GM08714 (cell line): ENCODE measurements around the gene SSTR3.
A peak's percentile ranks its signal among the peaks of the same experiment; 100 is the strongest.

Source experiments
- H3K4me3 ChIP-seq: fragments of 200-500 bp; sonication (Bioruptor generic); 2 replicates; pipeline ENCODE4 v1.5.1; 2014; ENCODE audit warnings: mild to moderate bottlenecking, low read length, inconsistent platforms
- ZNF274 ChIP-seq: IDR thresholded peaks from 2 replicates; pipeline ENCODE4 v1.6.1; 2012; ENCODE audit warnings: mild to moderate bottlenecking, low read depth, low read length

Gene SSTR3

DNA sequence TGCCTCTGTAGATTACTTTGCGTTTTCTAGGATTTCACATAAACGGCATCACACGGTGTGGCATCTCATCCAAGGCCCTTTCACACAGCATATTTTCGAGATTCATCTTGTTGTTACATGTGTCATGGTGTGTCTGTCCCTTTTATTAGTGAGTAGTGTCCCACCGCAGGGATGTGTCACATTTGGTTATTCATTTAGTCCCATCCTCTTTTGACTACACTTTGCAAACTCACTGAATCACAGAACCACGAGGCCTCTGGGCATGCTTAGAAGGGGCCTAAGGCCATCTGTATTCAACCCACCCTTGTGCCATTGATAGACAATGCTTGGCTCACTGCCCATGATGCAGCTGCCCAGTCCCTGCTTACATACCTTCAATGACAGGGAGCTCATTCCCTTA is 36.0 kb upstream of the SSTR3 start:
- H3K4me3 ChIP-seq, result no peak overlapping the region
- no peak for TF ChIP-seq ZNF274

DNA sequence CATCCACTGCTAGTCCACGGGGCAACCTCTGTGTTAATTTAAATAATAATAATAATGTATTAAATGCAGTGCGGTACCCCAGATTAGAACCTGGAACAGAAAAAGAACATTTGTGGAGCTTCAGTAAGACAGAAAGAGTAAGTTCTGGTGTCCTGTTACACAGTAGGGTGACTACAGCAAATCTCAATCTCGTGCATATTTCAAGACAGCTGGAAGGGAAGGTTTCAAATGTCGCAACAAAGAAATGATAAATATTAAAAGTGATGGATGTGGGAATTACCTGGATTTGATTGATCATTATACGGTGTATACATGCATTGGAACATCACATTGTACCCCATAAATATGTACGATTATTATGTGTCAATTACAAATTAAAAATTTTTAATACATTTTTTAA is 33.5 kb upstream of the SSTR3 start:
- no peak overlapping the region for H3K4me3 ChIP-seq
- no peak for TF ChIP-seq ZNF274

DNA sequence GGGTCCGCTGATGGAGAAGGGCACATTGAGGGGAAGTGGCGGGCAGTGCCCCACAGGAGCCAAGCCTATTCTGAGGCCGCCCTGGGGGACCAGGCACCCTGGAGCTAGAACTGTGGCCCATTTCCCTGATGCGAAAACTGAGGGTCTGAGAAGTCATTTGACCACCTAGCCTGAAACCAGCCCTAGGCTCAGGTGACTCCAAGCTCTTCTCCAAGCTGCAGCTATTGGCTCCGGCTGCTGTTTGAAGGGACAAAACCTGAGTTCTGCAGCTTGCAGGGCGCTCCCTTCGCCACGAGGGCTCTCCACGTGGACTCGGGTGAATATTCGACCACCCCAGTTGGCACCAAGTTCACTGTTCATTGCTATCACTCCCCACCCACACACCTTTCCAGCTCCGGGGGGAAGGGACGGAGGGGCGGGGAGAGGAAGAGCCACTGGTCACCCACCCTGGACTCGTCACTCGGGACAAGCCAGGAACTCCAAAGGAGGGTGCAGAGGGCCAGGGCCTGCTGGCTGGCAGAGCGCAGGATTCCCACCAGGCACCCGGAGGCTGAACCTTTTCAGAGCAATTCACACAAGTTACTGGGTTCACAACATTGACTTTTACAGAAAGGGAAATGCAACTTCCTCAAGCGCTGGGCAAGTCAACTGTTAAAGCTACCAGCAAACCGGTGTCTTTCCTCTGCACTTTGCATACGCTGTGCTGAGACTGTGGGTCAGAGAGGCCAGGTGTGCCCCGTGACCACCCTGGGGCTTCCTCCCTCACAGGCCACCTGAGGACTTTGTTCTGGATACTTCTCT is 32.8 kb upstream of the SSTR3 start:
- H3K4me3 ChIP-seq, result peak overlapping the region; percentile 5; the same call in 1 of the 2 replicates

DNA sequence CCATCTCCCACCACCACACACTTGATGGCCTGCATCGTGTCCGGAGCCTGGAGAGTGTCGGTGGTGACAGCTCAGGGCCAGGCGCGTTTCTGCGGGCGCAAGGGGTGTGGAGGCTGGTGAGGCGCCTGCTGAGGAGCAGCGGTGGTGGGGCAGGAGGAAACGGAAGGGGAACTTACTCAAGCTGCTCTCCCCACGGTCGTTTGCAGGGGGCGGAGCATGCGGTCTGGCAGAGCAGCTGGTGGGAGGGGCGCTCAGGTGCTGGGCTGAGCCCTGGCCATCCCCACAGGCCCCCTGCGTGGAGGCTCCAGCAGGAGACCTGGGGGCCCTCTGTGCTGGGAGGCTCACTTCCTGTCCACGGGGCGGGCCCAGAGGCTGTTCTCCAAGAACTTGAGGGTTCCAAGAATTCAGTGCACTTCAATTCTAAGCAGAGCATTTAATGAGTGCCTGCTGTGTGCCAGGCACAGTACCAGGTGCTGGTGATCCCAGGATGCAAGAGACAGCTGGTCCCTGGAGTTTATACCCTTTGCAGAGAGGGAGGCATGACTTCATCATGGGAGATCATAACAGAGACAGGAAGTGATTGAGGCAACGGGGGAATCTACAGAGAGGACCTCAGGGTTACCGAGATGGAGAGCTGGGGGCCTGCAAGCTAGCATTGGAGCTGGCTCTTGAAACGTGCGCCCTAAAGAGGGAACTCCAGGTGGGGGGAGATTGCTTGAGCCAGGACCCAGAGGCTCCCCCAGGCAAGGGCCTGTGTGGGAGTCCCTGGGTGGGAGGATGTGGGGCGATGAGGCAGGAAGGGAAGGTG is 32.0 kb upstream of the SSTR3 start, which contains the start of gene RAC2:
Gene RAC2, minus strand, starts transcription at position 156 of the 808 bp plus-strand sequence. Its CDS starts 121 bp downstream, at position 35.
- no peak for TF ChIP-seq ZNF274

More for the DNA sequence above, 32.8 kb upstream of the SSTR3 start:
- no peak for TF ChIP-seq ZNF274

DNA sequence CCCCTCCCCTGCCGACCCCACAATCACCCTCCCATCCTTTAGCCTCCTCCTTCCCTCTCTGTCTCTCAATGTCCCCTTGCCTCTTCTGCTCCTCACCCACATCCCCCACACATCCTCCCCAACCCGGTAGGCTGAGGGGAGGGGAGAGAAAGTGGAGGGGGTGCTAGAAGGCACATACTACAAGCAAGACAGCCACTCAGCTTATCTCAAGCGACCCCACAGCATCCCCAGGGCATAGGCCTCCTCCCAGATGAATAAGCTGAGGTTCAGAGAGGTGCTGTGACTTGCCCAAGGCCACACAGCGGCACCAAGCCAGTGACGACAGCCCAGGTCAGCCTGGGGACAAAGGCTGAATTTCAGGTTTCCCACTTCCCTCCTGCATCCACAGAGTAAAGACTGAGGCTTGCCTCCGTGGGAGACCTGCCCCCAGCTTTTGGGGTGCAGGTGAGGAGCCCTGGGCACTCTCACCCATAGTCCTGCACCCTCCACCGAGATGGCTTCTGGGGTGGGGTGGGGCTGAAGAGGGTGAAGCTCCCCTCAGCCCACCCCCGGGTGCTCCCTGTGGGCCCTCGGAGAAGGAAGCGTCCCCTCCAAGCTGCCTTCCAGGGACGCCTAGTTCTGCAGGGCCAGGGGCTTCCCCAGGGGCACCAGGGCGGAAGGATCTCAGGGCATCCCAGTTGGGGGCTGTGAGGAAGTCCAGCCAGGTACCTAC is 31.3 kb upstream of the SSTR3 start:
- H3K4me3 ChIP-seq, result peak overlapping the region; percentile 81
- TF ChIP-seq ZNF274, result no peak

More for the DNA sequence above, 32.0 kb upstream of the SSTR3 start, which contains the start of gene RAC2:
- H3K4me3 ChIP-seq, result peak within 1 kb of the TSS; percentile 81

DNA sequence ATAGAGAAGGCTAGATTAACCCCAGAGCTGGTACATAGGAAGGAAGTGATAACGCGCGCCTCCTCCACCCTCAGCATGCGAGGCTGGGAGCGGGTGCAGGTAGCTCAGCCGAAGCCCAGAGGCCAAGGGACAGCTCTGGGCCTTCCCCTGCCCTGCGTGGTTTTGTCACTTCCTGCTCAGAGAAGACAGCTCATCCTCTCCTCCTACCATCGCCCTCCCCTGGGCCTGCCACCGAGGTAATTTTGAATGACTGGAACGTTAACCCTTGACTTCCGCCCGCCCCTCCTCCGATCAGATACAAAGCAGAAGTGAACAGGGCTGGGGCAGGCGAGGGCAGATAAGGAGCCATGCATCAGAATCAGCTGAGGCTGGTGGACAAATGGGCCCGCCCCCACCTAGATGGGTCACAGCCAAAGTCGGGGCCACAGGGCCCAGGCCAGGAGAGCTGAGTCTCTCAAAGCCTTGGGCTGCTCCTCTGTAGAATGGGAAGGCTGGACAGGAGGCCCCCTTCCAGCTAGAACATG is 30.2 kb upstream of the SSTR3 start:
- TF ChIP-seq ZNF274, result no peak
- H3K4me3 ChIP-seq, result peak overlapping the region; percentile 81; the same call in 1 of the 2 replicates

DNA sequence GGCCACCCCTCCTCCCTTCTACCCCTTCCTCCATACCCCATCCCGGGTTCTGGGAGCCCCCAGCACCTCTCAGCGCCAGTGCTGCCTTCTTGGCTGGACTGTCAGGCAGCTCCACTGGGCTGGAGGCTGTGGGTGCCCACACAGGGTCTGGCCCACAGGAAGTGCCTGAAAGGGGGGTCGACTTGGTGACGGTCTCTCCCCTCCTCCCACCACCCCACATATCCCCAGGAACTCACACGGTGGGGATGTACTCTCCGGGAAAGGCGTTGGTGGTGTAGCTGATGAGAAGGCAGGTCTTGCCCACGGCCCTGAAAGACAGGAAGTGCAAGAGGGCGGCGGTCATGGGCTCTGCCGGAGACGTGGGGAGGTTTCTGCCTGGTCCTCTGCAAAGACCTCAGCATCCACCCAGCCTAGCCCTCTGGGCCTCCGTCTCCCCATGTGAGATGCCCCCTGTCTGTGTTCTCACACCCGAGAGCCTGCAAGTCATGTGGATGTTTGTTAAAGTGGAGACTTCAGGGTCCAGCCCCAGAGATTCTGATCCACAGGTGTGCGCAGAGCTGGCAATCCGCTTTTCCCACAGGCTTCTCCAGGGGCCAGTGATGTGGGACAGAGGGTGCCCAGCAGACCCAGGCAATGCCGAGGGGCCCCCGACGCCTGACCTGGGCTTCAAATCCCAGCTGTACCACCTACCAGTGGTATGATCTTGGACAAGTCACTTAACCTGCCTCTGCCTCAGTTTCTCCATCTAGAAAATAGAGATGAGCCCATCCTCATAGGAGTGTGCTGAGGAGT is 29.3 kb upstream of the SSTR3 start:
- peak overlapping the region; percentile 72; the same call in 1 of the 2 replicates for H3K4me3 ChIP-seq
- TF ChIP-seq ZNF274, result no peak

DNA sequence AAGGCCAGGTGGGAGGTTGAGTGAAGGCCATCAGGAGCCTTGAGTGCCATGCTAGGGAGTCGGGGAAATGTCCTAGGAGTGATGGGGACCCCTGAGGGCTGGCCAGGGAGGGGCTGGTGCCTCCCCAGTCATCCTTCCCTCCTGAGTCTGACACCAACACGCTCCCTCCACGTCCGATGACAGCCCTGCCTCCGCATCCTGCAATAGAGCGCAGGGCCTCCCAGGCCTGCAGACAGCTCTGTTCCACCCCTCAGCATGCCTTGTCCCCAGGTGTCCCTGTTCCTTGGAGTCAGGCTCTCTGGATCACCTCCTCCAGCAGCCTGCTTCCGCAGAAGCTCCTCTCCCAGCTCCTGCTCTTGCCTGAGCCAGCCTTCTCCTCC is 28.7 kb upstream of the SSTR3 start:
- no peak for TF ChIP-seq ZNF274
- H3K4me3 ChIP-seq, result peak overlapping the region; percentile 72; the same call in 1 of the 2 replicates

DNA sequence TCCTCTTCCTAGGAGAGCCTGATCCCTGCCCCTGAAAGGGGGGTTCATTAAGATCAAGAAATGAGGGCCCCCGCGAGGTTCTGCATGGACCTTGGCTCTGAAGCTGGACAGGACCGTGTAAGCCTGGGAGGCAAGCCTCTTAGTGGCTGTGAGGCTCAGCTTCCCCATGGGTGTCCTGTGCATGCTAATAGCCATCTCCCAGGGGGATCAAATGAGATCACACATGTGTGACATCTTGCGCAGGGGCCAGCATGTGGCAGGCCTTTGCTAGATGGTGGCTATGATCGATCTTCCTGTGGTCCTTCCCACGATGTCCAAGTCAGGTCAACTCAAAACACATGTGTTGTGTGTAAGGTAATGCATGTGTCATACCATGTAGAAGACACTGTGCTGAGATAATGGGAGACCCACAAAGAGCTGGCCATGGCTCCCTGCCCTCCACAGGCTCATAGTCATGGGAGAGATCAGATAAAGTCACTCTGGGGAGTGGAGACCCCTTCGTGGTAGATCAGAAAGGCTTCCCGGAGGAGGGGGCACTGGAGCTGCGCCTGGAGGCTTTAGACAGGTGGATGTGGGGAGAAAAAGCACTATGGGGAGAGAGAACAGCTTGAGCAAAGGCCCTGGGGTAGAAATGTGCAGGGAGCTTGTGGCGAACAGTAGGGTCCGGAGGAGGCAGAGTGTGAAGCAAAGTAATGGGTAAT is 28.1 kb upstream of the SSTR3 start:
- H3K4me3 ChIP-seq, result no peak overlapping the region
- TF ChIP-seq ZNF274, result no peak

DNA sequence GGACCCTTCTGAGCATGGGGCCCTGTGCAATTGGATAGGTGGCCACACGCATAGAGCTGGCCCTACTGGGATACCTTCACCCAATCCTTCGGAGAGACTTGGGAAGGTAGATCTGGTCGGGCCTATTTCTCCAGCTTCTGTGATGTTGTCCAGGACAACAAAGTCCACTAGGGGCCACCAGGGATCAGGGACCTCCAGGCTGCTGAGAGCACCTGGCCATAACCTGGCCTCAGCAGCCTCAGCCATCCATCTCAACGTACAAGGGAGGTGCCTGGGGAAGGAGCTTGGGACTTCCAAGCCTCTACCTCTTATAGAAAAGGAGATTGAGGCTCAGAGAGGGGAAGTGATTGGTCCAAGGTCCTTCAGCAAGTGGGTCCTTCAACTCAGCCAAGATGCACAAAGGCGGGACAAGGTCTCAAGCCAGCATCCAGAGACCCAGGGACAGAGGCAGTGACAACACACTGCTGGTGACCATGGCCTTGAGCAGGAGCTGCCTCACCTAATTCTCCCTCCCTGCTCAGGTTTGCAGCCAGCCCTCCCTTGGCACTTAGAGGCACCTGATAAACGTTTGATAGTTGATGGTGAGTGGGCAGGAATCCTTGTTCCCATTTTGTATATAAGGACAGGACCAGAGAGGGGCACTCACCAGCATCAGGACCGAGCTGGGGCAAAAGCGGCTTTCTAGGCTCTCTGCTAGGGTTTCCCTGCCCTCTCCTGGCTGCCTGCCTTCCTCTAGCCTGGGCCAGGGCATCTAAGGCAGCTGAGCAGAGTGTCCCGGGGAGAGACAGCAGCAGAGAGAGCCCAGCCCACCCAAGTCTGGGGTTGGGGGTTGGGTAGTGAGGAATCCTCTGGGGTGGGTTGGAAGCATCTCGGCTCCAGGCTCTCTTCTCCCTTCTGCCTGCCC is 27.3 kb upstream of the SSTR3 start:
- TF ChIP-seq ZNF274, result no peak
- H3K4me3 ChIP-seq, result no peak overlapping the region

DNA sequence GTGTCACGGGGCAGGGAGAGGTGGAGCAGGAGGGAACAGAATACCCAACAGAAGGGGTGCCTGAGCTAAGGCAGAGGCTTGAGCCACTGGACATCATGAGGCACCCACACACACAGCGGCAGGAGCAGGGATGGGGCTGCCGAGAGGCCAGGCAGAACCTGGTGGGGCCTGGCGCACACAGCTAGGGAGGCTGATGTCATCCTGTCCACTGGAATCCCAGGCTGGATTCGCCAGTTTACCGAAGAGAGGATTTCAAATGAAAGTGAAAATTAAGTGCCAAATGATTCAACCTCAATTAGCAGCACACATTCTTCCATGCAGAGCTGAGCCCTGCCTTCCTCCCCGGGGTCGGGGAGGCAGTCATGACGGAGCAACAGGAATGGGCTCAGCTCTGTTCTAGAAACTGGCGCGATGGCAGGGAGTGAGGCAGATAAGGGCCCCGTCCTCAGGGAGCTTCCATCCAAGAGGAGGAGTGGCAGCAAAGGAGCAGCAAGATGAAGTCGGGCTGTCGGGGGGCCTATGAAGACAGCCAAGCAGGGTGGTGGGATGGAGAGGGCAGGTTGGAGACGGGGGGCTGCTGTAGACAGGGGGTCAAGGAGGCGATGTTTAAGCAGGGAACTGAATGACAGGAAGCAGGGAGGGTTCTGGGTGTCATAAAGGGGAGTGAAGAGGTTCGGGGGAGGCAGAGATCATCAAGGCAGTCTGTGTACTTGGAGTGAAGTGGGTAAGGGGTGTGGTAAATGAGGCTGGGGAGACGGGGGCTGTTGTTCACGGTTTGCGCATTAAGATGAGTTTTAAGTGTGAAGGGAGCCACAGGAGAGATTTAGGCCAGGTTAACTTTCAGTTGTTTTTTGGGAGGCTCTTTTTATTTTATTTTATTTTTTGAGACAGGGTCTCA is 25.3 kb upstream of the SSTR3 start:
- H3K4me3 ChIP-seq, result no peak overlapping the region
- no peak for TF ChIP-seq ZNF274
